UCSD-AML1 (cell line): ENCODE data around the gene PROC.
A peak's percentile ranks its signal among the peaks of the same experiment; 100 is the strongest.

Experiments used
- DNase-seq: peaks from one replicate; lab custom pipeline; 2025; ENCODE audit not compliant: unreplicated experiment; lab: John Stamatoyannopoulos, UW

Gene PROC

GRCh38 chr2:127413782-127414637, 4.2 kb upstream of the PROC start:
- no peak for DNase-seq

- DNase-seq, result no peak
These were observed 3.3 kb upstream of the PROC start for GRCh38 chr2:127414638-127415592.

GRCh38 chr2:127415593-127416505, 2.4 kb upstream of the PROC start:
- DNase-seq, result peak; percentile 57

GRCh38 chr2:127416506-127417001, 1.7 kb upstream of the PROC start:
- DNase-seq, result no peak

- no peak for DNase-seq
These were observed 821 bp upstream of the PROC start for GRCh38 chr2:127417406-127417805.

- DNase-seq, result no peak
These were observed 844 bp downstream of the PROC start for GRCh38 chr2:127419112-127419430.

DNA sequence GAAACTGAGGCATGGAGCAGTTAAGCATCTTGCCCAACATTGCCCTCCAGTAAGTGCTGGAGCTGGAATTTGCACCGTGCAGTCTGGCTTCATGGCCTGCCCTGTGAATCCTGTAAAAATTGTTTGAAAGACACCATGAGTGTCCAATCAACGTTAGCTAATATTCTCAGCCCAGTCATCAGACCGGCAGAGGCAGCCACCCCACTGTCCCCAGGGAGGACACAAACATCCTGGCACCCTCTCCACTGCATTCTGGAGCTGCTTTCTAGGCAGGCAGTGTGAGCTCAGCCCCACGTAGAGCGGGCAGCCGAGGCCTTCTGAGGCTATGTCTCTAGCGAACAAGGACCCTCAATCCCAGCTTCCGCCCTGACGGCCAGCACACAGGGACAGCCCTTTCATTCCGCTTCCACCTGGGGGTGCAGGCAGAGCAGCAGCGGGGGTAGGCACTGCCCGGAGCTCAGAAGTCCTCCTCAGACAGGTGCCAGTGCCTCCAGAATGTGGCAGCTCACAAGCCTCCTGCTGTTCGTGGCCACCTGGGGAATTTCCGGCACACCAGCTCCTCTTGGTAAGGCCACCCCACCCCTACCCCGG, 1.3 kb downstream of the PROC start:
- no peak for DNase-seq

- DNase-seq, result no peak
These were observed 2.0 kb downstream of the PROC start for GRCh38 chr2:127420039-127420864.

DNA sequence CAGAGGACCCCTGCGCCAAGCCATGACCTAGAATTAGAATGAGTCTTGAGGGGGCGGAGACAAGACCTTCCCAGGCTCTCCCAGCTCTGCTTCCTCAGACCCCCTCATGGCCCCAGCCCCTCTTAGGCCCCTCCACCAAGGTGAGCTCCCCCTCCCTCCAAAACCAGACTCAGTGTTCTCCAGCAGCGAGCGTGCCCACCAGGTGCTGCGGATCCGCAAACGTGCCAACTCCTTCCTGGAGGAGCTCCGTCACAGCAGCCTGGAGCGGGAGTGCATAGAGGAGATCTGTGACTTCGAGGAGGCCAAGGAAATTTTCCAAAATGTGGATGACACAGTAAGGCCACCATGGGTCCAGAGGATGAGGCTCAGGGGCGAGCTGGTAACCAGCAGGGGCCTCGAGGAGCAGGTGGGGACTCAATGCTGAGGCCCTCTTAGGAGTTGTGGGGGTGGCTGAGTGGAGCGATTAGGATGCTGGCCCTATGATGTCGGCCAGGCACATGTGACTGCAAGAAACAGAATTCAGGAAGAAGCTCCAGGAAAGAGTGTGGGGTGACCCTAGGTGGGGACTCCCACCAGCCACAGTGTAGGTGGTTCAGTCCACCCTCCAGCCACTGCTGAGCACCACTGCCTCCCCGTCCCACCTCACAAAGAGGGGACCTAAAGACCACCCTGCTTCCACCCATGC, 3.0 kb downstream of the PROC start:
- DNase-seq, result no peak

DNA sequence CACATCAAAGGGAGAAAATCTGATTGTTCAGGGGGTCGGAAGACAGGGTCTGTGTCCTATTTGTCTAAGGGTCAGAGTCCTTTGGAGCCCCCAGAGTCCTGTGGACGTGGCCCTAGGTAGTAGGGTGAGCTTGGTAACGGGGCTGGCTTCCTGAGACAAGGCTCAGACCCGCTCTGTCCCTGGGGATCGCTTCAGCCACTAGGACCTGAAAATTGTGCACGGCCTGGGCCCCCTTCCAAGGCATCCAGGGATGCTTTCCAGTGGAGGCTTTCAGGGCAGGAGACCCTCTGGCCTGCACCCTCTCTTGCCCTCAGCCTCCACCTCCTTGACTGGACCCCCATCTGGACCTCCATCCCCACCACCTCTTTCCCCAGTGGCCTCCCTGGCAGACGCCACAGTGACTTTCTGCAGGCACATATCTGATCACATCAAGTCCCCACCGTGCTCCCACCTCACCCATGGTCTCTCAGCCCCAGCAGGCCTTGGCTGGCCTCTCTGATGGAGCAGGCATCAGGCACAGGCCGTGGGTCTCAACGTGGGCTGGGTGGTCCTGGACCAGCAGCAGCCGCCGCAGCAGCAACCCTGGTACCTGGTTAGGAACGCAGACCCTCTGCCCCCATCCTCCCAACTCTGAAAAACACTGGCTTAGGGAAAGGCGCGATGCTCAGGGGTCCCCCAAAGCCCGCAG, 3.8 kb downstream of the PROC start:
- DNase-seq, result no peak

GRCh38 chr2:127422559-127423477, 4.6 kb downstream of the PROC start:
- DNase-seq, result peak; percentile 38

DNA sequence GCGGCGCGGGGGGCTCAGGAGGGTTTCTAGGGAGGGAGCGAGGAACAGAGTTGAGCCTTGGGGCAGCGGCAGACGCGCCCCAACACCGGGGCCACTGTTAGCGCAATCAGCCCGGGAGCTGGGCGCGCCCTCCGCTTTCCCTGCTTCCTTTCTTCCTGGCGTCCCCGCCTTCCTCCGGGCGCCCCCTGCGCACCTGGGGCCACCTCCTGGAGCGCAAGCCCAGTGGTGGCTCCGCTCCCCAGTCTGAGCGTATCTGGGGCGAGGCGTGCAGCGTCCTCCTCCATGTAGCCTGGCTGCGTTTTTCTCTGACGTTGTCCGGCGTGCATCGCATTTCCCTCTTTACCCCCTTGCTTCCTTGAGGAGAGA, 5.2 kb downstream of the PROC start:
- DNase-seq, result no peak

DNA sequence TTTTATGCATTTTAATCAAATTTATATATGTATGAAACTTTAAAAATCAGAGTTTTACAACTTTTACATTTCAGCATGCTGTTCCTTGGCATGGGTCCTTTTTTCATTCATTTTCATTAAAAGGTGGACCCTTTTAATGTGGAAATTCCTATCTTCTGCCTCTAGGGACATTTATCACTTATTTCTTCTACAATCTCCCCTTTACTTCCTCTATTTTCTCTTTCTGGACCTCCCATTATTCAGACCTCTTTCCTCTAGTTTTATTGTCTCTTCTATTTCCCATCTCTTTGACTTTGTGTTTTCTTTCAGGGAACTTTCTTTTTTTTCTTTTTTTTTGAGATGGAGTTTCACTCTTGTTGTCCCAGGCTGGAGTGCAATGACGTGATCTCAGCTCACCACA, 5.7 kb downstream of the PROC start:
- DNase-seq, result no peak

DNA sequence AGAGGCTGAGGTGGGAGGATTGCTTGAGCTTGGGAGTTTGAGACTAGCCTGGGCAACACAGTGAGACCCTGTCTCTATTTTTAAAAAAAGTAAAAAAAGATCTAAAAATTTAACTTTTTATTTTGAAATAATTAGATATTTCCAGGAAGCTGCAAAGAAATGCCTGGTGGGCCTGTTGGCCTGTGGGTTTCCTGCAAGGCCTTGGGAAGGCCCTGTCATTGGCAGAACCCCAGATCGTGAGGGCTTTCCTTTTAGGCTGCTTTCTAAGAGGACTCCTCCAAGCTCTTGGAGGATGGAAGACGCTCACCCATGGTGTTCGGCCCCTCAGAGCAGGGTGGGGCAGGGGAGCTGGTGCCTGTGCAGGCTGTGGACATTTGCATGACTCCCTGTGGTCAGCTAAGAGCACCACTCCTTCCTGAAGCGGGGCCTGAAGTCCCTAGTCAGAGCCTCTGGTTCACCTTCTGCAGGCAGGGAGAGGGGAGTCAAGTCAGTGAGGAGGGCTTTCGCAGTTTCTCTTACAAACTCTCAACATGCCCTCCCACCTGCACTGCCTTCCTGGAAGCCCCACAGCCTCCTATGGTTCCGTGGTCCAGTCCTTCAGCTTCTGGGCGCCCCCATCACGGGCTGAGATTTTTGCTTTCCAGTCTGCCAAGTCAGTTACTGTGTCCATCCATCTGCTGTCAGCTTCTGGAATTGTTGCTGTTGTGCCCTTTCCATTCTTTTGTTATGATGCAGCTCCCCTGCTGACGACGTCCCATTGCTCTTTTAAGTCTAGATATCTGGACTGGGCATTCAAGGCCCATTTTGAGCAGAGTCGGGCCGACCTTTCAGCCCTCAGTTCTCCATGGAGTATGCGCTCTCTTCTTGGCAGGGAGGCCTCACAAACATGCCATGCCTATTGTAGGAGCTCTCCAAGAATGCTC, 6.6 kb downstream of the PROC start:
- no peak for DNase-seq

GRCh38 chr2:127425540-127426490, 7.6 kb downstream of the PROC start:
- no peak for DNase-seq
